ENCODE data around the gene ACTC1. TPM values are rescaled to one million over a fixed set of nuclear protein-coding genes. Genes with fewer than 3 reads are reported as not detected.

Gene ACTC1
- polyA plus RNA-seq, 1 donor (not counting 4 experiments of a cell fraction or from before 2014, with no cell fraction given): not detected

GRCh38 chr15:34759347-34759746 lies 36.0 kb downstream of the ACTC1 start:
- no peak overlapping the region for H2AFZ ChIP-seq (ENCODE audit: control insufficient read depth, low read length)
- no peaks in the 10 kb centered on the region for H3K9me1 ChIP-seq (ENCODE audit: control insufficient read depth, extremely low read depth, insufficient read depth, low read length)
- no peaks in the 10 kb centered on the region for H3K79me2 ChIP-seq (ENCODE audit: control insufficient read depth, insufficient read depth, low read length)
- FAIRE-seq: no peak
- H4K20me1 ChIP-seq (ENCODE audit: control insufficient read depth, extremely low read depth, insufficient read depth, low read length): no peaks in the 10 kb centered on the region
- no peak for DNase-seq (ENCODE audit: low read depth, low spot score)
- no peak overlapping the region for H3K4me3 ChIP-seq (ENCODE audit: control insufficient read depth in 2 of 3, extremely low read depth in 1 of 3, insufficient read depth in 2 of 3, low read depth in 1 of 3, low read length in 3 of 3)
- no peak overlapping the region for H3K4me2 ChIP-seq (ENCODE audit: control insufficient read depth, extremely low read depth, insufficient read depth, low read depth, low read length)
- dilution Hi-C loops (cut with MboI; ENCODE audit: extremely low pct_ligation_motif_present, low sequenced_read_pairs): no loop called here
- H3K4me1 ChIP-seq (ENCODE audit: control insufficient read depth, extremely low read depth, insufficient read depth, low read length): no peaks in the 10 kb centered on the region
- H3K36me3 ChIP-seq (ENCODE audit: control insufficient read depth in 2 of 2, extremely low read depth in 1 of 2, insufficient read depth in 2 of 2, low read length in 2 of 2): no peaks in the 10 kb centered on the region
- no peak overlapping the region for H3K9ac ChIP-seq (ENCODE audit: control insufficient read depth, extremely low read depth, insufficient read depth, low read length)
- peaks cover 34% of the 10 kb centered on the region for H3K27me3 ChIP-seq (ENCODE audit: control insufficient read depth, extremely low read depth, insufficient read depth, low read length)
- TF ChIP-seq EZH2 (IDR thresholded peaks at IDR 0.05; ENCODE audit: low read length) (no peak), CTCF (optimal IDR thresholded peaks at IDR 0.05 in 1 of 3, IDR thresholded peaks at IDR 0.05 in 1 of 3, conservative IDR thresholded peaks at IDR 0.05 in 1 of 3; ENCODE audit: extremely low read depth in 1 of 3, insufficient read depth in 2 of 3, low read length in 3 of 3) (no peak)
- no peaks in the 10 kb centered on the region for H3K9me3 ChIP-seq (ENCODE audit: control insufficient read depth, low read depth, low read length)
- no peak overlapping the region for H3K27ac ChIP-seq (ENCODE audit: control insufficient read depth, insufficient read depth, low read length)

- peaks cover 40% of the 10 kb centered on the region for H3K27me3 ChIP-seq (ENCODE audit: control insufficient read depth, extremely low read depth, insufficient read depth, low read length)
Observed at GRCh38 chr15:34757262-34757661, 38.1 kb downstream of the ACTC1 start.

More at GRCh38 chr15:34757262-34757661, 38.1 kb downstream of the ACTC1 start:
- no peaks in the 10 kb centered on the region for H3K9me3 ChIP-seq (ENCODE audit: control insufficient read depth, low read depth, low read length)
- H4K20me1 ChIP-seq (ENCODE audit: control insufficient read depth, extremely low read depth, insufficient read depth, low read length): no peaks in the 10 kb centered on the region
- H2AFZ ChIP-seq (ENCODE audit: control insufficient read depth, low read length): no peak overlapping the region
- no peaks in the 10 kb centered on the region for H3K9me1 ChIP-seq (ENCODE audit: control insufficient read depth, extremely low read depth, insufficient read depth, low read length)
- no peaks in the 10 kb centered on the region for H3K36me3 ChIP-seq (ENCODE audit: control insufficient read depth in 2 of 2, extremely low read depth in 1 of 2, insufficient read depth in 2 of 2, low read length in 2 of 2)
- no peak overlapping the region for H3K9ac ChIP-seq (ENCODE audit: control insufficient read depth, extremely low read depth, insufficient read depth, low read length)
- FAIRE-seq (no peak), DNase-seq (ENCODE audit: low read depth, low spot score) (no peak)
- H3K4me2 ChIP-seq (ENCODE audit: control insufficient read depth, extremely low read depth, insufficient read depth, low read depth, low read length): no peak overlapping the region
- no peaks in the 10 kb centered on the region for H3K4me1 ChIP-seq (ENCODE audit: control insufficient read depth, extremely low read depth, insufficient read depth, low read length)
- no peaks in the 10 kb centered on the region for H3K79me2 ChIP-seq (ENCODE audit: control insufficient read depth, insufficient read depth, low read length)
- no peak for TF ChIP-seq CTCF (optimal IDR thresholded peaks at IDR 0.05 in 1 of 3, IDR thresholded peaks at IDR 0.05 in 1 of 3, conservative IDR thresholded peaks at IDR 0.05 in 1 of 3; ENCODE audit: extremely low read depth in 1 of 3, insufficient read depth in 2 of 3, low read length in 3 of 3)
- TF ChIP-seq EZH2 (IDR thresholded peaks at IDR 0.05; ENCODE audit: low read length): no peak
- dilution Hi-C loops (cut with MboI; ENCODE audit: extremely low pct_ligation_motif_present, low sequenced_read_pairs): no loop called here
- H3K27ac ChIP-seq (ENCODE audit: control insufficient read depth, insufficient read depth, low read length): no peak overlapping the region
- H3K4me3 ChIP-seq (ENCODE audit: control insufficient read depth in 2 of 3, extremely low read depth in 1 of 3, insufficient read depth in 2 of 3, low read depth in 1 of 3, low read length in 3 of 3): no peak overlapping the region

Data from keratinocyte (primary cell).